HL-60/S4 (cell line): ENCODE results near the gene CDH15.

Experiments used
- in situ Hi-C: fragments of 300-500 bp; cut with MboI; formaldehyde crosslinking; loops from 2 replicates; pipeline ENCODE4 v1.14.3; 2022; ENCODE audit warnings: low sequenced_read_pairs

Gene CDH15

DNA sequence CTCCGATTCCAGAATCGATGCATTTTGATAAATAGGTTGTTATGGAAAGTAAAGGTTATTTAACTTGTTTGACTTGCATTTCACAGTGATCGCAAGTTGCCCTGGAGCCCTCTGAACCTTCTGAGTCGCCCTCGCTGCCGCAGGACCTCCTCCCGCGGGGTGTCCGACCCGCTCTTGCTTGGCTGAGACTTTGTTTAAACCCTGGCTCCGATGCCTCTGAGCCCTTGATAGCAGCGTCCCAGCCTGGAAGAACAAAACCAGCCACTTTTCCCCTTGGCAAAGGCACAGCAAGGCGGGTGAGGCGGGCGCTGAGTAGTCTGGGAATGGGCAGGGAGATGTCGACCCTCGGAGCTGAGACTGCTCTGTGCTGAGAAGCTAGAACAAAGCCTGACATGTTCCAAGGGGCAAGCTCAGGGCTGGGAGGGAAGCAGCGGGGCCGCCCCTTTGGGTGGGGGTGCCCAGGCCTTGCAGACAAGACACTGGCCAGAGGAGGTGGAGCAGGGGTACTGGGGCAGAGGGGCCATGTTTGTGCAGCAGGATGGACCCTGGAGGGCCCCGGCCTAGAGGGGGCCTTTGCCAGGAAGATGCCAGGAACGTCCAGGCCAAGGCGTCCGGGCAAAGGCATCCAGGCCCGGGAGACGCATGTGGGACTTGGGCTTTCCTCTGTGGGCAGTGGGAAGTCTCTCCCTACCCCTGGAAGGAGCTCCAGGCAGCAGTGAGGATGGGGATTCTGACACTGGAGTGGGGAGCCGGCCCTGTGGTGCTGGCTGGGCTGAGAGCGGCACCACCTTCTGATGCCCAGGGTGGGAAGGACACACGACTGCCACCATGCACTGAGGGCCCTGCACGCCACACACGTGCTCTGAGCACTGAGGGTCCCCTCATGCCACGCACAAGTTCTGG is 30.3 kb upstream of the CDH15 start:
- in situ Hi-C loops: no loop called here

DNA sequence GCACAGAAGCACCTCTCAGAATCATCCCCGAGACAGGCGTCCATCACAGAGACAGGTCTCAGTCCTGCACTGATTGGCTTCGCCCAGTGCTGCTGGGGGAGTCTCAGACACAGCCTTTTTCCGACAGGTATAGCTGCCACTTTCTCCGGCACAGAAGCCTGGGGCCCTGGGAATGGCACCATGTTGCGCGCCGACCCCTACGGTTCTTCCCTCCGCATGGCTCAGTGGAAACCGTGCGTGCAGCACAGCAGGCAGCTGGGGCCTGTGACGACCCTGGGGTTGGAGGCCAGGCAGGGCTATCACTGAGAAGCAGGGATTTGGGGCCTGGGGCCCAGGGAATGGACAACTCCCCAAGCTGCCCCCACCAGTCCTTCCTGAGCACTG is 29.7 kb upstream of the CDH15 start:
- in situ Hi-C loops: no loop called here

DNA sequence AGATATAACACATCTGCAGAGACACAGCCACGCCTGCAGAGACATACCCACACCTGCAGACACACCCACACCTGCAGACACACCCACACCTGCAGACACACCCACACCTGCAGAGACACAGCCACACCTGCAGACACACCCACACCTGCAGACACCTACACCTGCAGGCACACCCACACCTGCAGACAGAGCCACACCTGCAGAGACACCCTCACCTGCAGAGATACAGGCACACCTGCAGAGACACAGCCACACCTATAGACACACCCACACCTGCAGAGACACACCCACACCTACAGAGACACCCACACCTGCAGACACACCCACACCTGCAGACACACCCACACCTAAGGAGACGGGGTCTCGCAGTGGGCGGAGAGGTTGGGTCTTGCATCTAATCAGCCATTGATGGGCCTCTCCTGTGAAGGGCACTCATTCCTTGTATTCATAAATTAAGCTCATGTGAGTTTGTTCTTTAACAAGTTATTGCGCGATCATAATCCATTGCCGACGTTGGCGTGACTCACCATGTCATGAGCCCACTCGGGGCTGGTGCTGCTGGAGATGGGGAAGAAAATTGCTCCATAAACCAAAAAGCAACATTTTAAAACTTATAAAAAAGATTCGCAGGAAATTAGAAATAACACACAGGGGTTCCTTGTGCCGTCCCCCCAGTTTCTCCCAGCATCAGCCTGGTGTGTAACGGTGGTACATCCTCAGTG is 28.9 kb upstream of the CDH15 start:
- in situ Hi-C loops: no loop called here

DNA sequence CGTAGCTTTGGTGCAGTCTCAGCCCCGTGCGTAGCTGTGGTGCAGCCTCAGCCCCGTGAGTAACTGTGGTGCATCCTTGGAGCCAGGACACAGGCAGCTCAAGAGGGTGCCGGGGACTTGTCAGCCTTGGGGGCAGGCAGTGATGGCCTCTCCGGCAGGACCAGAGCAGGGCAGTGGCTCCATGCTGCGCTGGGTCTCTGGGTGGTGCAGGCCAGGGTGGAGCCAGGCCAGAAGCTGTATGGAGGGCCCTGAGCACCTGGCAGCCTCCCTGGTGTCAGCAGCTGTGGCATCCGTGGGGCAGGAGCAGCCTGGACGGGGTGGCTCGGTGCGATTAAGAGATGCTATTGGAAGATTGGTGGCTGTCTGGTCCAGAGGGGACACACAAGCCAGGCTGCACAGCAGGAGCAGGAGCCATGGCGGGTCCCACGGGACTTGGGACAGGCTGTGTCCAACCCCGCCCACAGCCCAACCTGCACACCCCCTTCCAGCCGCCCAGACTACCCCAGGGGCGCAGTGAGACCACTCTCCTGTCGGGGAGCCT is 28.3 kb upstream of the CDH15 start:
- in situ Hi-C loops: no loop called here

DNA sequence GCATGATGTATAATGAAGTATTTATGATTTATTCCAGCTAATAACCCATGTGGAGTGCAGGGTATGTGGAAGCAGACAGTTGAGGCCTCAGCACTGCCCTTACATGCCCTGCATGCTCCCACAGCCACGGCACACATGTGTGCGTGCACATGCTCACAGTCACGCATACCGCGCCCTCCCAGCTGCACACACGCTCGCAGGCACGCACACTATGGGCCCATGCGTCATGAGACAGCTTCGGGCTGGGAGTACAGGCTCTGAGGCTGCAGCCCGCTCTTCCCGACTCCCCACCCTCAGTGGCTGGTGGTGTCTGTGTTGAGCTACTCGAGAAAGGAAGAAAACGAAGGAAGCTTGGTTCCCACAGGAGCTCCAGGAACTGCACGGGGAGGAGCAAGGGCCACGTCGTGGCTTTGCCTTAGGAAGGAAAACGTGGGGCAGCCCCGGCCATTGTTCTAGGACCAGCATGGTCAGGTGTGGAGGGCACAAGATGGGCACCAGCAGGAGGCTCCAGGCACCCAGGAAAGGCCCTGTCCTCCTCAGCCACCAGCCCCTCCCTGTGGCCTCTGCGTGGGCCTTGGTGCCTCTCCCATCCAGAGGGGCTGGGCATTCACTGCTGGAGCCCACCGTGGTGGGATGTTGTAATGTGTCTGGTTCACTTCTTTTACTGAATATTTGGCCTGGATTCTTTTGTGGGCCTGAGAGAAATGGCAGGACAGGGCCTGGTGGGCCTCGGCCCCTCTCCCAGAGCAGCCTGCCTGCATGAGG is 27.5 kb upstream of the CDH15 start:
- in situ Hi-C loops: no loop called here

DNA sequence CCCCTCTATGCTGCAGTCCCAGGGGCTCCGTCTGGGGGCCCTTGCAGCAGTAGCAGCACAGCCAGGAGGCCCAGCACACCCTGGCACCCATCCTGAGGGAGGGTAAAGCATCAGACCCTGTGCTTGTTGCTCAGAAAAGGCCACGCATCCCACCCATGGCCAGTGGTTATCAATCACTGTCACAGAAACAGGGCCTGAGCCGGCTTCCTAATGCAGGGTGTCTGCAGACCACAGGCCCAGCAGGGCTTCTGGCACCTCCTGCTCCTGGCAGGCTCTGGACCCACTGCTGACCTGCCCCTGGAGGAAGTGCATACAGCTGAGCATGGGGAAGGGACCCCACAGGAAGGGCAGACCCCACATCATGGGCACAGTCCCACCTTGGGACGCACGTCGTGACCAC is 26.9 kb upstream of the CDH15 start:
- in situ Hi-C loops: no loop called here

DNA sequence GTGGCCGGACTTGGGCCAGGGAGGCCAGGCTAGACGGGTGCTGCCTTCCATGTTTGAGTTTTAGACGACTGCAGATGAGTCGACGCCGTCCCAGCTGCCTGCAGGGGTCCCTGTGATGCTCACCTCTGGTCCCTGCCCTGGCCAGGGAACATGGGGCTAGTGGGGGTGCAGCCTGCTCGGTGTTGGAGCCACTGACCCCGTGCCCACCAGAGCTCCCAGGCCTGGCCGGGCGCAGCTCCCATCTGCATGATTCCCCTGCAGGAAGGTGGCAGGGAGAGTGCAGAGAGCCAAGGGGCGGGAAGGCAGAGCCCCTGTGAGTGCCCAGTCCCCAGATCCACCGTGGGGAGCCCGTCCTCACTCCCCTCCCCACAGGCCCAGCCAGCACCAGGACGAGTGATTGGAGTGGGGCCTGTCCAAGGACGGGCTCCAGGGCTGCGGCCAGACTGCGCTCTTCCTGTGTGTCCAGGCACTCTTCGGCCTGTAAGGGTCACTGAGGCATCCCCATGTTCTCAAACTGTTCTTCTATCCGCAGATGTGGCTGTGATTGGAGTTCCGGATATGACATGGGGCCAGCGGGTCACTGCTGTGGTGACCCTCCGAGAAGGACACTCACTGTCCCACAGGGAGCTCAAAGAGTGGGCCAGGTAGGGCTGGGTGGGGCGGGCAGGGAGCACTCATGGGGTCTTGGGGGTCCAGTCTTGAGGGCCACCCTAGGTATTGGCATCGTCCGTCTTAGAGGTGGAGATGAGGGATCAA is 26.0 kb upstream of the CDH15 start:
- in situ Hi-C loops: no loop called here

DNA sequence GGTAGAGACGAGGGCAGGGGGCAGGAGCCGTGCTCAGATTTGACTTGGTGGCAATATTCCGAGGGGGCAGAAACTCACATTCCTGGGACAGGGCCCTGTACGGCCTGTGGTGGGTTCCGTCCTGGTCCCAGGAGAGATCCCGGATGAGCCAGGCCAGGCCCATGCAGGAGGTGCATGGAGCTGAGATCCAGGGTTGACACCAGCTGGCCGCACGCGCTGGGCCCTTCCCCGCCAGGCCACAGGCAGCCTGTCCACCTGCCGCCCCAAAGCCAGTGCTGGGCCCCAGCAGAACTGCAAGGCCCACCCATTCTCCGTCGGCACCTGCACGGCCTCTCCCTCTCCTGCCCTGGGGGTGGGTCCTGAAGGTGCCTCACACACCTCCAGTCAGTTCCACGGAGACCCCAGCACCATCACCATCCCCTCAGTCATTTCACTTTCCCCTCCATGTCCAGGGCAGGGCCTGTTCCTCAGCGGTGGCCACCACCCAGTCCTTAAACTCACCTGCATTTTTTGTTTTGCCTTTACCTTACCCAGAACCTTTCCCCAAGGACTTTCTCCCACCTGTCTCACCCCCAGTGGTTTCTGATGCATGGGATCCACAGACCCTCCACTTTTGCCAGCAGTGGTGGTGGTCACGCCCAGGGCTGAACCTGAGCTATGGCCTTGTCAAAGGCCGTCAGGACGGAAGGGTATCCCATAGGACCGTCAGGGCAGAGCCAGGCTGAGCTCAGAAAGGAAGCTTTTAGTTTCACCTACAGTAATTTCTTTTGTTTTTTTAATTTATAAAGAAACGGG is 25.1 kb upstream of the CDH15 start:
- in situ Hi-C loops: no loop called here

DNA sequence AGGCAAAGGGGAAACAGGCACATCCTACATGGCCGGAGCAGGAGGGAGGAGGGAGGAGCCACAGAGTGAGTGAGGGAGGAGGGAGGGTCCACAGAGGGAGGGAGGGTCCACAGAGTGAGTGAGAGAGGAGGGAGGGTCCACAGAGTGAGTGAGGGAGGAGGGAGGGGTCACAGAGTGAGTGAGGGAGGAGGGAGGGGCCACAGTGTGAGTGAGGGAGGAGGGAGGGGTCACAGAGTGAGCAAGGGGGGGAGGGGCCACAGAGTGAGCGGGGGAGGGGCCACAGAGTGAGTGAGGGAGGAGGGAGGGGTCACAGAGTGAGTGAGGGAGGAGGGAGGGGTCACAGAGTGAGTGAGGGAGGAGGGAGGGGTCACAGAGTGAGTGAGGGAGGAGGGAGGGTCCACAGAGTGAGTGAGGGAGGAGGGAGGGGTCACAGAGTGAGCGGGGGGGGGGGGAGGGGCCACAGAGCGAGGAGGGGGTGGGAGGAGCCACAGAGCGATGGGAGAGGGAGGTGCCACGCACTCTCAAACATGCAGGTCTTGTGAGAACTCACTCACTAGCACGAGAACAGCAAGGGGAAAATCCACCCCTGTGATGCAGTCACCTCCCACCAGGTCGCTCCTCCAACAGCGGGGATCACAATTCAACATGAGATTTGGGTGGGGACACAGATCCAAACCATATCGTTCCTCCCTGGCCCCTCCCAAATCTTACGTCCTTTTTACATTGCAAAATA is 24.3 kb upstream of the CDH15 start:
- in situ Hi-C loops: no loop called here

DNA sequence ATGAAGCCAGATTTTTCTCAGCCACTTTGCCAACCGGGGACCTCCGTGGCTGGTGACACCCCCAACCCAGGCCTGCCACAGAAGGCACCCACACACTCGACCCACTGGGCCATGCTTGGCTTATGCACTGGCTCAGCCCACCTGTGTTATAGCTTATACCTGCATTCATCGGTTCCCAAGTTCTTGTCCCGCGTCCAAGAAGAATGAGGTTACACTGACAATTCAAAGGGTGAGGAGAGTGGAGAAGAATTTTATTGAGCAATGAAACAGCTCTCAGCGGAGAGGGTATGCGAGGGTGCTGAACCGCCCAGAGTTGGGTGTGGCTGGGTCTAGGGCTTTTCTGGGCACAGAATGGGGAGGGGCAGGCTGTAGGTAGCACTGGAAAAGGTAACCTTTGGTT is 22.2 kb upstream of the CDH15 start:
- in situ Hi-C loops: no loop called here

DNA sequence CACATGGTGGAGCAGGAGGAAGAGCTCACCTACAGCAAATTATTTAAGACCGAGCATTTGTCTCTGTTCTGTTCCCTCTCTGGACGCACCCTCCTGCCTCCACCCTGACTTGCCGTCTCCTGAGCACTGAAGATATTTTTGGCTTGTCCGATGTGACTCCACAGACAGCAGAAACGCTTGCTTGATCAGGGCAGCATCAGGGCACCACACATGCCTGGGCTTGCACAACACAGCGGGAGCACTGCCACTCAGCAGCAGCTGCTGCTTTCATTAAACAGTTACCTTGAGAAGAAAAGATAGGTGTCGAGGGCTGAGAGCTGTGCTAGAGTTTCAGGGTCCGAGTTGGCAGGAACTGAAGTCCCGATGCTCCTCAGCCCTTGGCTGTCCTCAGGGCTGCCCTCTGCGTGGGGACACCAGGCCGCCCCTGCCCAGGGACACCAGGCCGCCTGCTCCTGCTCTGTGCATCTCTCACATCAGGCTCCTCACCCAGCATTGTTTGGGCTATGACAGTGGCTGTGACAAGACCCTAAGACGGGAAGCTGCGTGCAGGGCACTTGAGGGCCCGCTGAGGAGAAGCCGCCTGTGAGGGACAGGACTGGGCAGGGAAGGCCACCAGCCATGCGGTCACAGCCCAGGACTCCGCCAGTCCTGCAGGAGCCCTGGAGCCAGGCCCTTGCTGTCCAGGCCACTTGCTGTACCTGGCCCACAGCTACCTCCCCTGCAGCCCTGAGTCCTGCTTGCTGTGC is 21.3 kb upstream of the CDH15 start:
- in situ Hi-C loops: loop anchor here (25.0 kb wide), 1 partner anchor 213 kb away; no protein-coding TSS in a partner anchor

DNA sequence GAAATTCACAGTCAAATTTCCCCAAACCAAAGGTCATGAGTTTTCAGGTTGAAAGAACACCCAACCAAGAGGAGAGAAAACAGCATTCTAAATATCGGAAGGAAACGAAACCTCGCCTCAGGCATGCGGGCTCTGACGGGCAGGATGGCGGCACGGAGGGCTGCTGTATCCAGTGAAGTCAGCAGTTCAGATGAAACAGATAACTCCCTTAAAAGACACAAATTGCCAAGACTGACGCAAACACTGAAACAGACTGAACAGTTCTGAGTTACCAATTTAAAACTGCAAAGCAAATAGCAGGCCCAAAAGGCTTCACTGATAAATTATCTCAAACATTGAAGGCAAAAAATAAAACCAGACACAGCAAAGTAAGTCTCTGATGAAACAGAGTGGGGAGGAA is 20.6 kb upstream of the CDH15 start:
- in situ Hi-C loops: loop anchor here (25.0 kb wide), 1 partner anchor 214 kb away; no protein-coding TSS in a partner anchor

DNA sequence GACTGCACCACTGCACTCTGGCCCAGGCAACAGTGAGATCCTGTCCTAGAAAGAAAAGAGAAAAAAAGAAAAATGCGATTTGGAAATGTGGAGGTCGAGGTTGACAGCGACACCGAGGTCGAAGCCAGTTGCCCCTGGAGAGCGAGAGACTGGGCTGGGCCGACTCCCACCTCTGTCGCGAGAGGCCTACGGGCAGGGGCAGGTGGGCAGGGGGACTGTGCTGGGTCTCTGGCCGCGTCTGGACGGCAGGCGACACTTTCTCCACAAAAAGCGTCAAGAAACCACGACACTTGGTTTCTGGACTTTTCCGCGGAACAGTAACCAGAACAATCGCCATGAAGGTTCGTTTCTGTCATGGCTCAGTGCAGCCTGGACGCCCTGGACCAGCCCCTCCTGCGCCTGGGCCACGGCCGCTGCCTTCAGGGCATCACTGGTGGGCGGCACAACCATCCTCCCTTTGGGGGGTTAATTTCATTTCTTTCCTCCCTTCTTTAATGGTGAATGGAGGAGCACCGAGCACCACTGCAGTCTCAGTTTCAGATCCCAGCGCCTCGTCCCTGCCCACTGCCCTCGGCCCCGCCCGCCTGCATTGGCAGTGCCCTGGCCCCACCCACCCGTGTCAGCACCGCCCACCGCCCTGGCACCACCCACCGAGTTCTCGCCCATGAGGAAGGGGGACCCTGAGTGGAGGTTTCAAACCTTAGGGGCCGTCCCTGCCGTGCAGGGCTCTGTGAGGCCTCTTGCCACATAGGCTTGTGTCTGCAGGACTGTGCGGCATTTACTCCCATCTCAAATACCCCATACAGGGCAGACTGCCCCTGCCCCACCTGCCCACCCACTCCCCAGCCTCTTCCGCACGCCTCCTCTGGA is 18.5 kb upstream of the CDH15 start:
- in situ Hi-C loops: loop anchor here (25.0 kb wide), 1 partner anchor 216 kb away; no protein-coding TSS in a partner anchor

DNA sequence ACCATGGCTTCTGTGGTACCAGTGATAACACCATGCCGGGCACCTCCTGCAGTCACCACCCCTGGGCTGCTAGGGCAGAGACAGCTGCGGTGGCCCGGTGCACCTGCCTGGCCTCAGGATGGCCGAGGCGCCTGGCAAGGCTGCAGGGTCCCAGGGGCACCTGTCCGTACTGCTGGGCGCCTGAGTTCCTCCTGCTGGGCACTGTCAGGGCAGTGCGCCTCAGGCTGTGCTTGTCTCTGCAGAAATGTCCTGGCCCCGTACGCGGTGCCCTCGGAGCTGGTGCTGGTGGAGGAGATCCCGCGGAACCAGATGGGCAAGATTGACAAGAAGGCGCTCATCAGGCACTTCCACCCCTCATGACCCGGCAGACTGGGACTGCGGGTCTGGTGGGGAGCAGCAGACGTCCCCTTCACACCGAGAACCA is 17.7 kb upstream of the CDH15 start:
- in situ Hi-C loops: loop anchor here (25.0 kb wide), 1 partner anchor 217 kb away; no protein-coding TSS in a partner anchor

DNA sequence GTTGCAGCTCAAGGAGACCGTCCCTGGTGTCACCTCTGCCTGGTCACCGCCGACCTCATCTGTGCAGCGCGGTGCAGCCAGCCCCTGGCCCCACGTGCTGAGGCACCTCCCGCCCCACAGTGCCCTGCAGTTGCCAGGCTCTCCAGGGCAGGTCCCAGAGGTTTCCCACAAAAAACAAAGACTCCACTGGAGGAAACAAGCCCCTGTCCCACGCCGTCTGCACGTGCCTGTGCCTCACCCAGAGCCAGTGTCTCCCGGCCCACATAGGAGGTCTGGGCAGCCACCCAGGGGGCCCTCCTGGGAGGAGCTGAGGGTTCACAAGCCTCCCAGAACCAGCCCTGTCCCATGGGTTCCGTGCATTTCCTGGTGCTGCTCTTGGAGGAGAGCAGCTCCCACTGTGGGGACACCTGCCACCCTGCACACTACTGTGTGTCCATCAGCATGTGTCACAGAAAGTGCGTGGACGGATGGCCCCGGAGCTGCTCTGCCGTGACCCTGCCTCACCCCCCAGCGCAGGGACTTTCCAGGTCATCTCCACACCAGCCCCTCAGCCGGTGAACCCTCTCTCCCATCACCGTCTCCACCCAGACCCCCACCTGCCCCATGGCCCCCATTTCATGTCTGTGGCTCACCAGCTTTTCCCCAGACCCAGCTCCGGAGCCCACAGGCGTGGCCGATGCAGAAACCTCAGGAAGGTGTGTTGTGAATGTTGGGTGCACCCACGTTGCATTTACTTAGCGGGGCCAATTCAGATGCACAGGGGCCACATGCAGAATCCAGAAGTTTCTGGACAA is 17.0 kb upstream of the CDH15 start:
- in situ Hi-C loops: loop anchor here (25.0 kb wide), 1 partner anchor 217 kb away; no protein-coding TSS in a partner anchor

DNA sequence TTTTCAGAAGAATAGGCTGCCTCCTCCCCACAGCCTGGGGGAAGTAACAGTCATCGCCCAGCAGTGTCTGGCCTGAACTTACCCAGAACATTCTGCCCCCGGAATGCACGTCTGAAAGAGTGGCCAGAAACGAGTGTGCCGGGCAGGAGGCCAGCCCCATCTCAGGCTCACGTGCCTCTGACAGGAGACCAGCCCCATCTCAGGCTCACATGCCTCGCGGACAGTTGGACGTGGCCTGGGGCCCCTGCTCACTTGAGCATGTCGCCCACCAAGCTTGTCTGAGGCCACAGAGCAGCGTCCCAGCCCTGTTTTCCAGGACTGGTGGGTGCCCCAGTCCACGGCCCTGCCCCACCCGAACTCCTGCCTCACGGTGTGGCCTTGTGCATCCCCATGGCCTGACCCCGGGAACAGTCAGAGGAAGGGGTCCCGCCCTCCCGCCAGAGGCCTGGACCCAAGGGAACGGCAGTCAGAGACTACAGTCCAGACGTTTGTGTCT is 16.3 kb upstream of the CDH15 start:
- in situ Hi-C loops: loop anchor here (25.0 kb wide), 1 partner anchor 218 kb away; no protein-coding TSS in a partner anchor
